Uterus (tissue), 4 donors: ENCODE measurements around the gene FASTK. TPM values are rescaled to one million over a fixed set of nuclear protein-coding genes. Genes with fewer than 3 reads are reported as not detected.
"Not testable (repeated sequence)": the region's sequence is repeated elsewhere in the genome, so short reads cannot be mapped to it uniquely, and the experiment has no call there.

Source experiments
- DNase-seq, 2 donors: peaks; one replicate each; pipeline ENCODE4 v3.0.0-alpha.2; 2019 to 2020
- H3K27ac ChIP-seq, 2 donors: fragments of 200-600 bp; sonication (generic); 1 replicate in 1 of 2; 2 replicates in 1 of 2; pipeline ENCODE4 v1.5.1; 2016 to 2018
- H3K27me3 ChIP-seq, 2 donors: fragments of 200-600 bp; sonication (generic); one replicate each; pipeline ENCODE4 v1.5.1; 2018 to 2019; ENCODE audit warnings: control low read depth in 1 of 2
- H3K36me3 ChIP-seq, 2 donors: fragments of 200-600 bp; sonication (generic); one replicate each; pipeline ENCODE4 v1.5.1; 2019; ENCODE audit warnings: control low read depth in 1 of 2
- H3K4me1 ChIP-seq, 2 donors: fragments of 200-600 bp; sonication (generic); one replicate each; pipeline ENCODE4 v1.5.1; 2018 to 2019; ENCODE audit warnings: control low read depth in 1 of 2
- H3K4me3 ChIP-seq, 2 donors: fragments of 200-600 bp; sonication (generic); 1 replicate in 1 of 2; 2 replicates in 1 of 2; pipeline ENCODE4 v1.5.1; 2018 to 2019; ENCODE audit warnings: mild to moderate bottlenecking in 1 of 2
- H3K9me3 ChIP-seq, 2 donors: fragments of 200-600 bp; sonication (generic); one replicate each; pipeline ENCODE4 v1.5.1; 2019; ENCODE audit warnings: control low read depth in 1 of 2
- POLR2A ChIP-seq, 2 donors: fragments of 450-650 bp; IDR thresholded peaks; one replicate each; pipeline ENCODE4 v1.6.1; 2016; ENCODE audit warnings: antibody characterized with exemption in 2 of 2, mild to moderate bottlenecking in 1 of 2, moderate library complexity in 1 of 2
- intact Hi-C: fragments of 100-400 bp; cut with DNase I; formaldehyde crosslinking; loops from one replicate; pipeline ENCODE4 v1.15.1; 2023; ENCODE audit warnings: low total_unique reads
- total RNA-seq, 4 donors: library from RNA; depleted of rRNA in 3 of 4; stranded (reverse); fragments of >200 nt in 3 of 4; gene quantifications; one replicate each; pipeline versions ENCODE4 v1.1.0 to v1.2.4, GENCODE V29; 2014 to 2023
- TF ChIP-seq, protein P1 (sequence below), 4 experiments: fragments of 200-600 bp in 2 of 4; fragments of 450-650 bp in 2 of 4; sonication (generic) in 2 of 4; IDR thresholded peaks; one replicate each; pipeline ENCODE4 v1.5.1; 2016 to 2019; ENCODE audit warnings: antibody characterized with exemption in 4 of 4, mild to moderate bottlenecking in 2 of 4, moderate library complexity in 1 of 4
- donor health status: DM: yes; HTN: yes; CAD: no.

FASTK gene
- total RNA-seq, 4 donors from 2014 or later: 37.1 to 84.9 (median 52.4) TPM

DNA sequence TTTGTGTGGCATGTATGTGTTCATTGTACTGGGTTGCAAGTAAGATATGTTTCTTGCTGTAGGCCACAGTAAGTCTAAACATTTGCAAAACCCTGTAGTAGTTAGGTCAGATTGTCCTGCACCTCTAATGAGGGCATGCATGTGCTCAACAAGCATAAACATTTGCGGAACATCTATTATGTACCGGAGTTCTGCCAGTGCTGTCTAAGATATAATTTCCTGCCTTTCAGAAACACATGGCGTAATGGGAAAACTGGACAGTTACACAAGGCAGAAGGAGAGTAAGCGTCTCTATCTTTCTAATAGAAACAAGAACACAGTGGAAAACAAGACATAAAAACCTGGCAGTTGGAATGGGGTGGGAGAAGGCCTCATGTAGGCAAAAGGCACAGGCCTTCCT lies 49.6 kb downstream of the FASTK start:
- intact Hi-C loops: no loop called here
- DNase-seq: no peak
- H3K27ac ChIP-seq: peak overlapping the region in 1 of 2 donors; percentile 76
- no peaks in the 10 kb centered on the region for H3K36me3 ChIP-seq
- H3K4me1 ChIP-seq: peaks cover 0 to 5% of the 10 kb centered on the region in 2 donors
- H3K27me3 ChIP-seq: no peaks in the 10 kb centered on the region
- no peaks in the 10 kb centered on the region for H3K9me3 ChIP-seq
- TF ChIP-seq POLR2A (IDR thresholded peaks at IDR 0.05): no peak
- TF ChIP-seq, protein P1, sequence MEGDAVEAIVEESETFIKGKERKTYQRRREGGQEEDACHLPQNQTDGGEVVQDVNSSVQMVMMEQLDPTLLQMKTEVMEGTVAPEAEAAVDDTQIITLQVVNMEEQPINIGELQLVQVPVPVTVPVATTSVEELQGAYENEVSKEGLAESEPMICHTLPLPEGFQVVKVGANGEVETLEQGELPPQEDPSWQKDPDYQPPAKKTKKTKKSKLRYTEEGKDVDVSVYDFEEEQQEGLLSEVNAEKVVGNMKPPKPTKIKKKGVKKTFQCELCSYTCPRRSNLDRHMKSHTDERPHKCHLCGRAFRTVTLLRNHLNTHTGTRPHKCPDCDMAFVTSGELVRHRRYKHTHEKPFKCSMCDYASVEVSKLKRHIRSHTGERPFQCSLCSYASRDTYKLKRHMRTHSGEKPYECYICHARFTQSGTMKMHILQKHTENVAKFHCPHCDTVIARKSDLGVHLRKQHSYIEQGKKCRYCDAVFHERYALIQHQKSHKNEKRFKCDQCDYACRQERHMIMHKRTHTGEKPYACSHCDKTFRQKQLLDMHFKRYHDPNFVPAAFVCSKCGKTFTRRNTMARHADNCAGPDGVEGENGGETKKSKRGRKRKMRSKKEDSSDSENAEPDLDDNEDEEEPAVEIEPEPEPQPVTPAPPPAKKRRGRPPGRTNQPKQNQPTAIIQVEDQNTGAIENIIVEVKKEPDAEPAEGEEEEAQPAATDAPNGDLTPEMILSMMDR (IDR thresholded peaks at IDR 0.05): no peak
- H3K4me3 ChIP-seq: no peak overlapping the region

DNA sequence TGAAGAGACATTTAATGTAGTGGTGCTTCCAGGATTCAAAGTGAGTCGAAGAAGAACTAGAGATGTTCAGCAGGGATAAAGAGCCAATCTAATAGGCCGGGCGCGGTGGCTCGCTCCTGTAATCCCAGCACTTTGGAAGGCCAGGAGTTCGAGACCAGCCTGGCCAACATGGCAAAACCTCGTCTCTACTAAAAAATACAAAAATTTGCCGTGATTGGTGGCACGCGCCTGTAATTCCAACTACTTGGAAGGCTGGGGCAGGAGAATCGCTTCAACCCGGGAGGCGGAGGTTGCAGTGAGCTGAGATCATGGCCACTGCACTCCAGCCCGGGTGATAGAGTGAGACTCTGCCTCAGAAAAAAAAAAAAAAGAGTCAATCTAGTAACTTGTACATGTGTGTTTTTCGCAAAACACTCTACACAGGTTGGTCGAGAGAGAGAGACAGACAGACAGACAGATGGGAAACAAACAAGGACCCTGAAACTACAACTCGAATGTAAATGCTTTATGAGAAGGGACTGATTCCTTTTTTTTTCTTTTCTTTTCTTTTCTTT lies 51.6 kb downstream of the FASTK start:
- intact Hi-C loops: loop anchor here (10.0 kb wide), 1 partner anchor 86 kb away; no protein-coding TSS in a partner anchor

DNA sequence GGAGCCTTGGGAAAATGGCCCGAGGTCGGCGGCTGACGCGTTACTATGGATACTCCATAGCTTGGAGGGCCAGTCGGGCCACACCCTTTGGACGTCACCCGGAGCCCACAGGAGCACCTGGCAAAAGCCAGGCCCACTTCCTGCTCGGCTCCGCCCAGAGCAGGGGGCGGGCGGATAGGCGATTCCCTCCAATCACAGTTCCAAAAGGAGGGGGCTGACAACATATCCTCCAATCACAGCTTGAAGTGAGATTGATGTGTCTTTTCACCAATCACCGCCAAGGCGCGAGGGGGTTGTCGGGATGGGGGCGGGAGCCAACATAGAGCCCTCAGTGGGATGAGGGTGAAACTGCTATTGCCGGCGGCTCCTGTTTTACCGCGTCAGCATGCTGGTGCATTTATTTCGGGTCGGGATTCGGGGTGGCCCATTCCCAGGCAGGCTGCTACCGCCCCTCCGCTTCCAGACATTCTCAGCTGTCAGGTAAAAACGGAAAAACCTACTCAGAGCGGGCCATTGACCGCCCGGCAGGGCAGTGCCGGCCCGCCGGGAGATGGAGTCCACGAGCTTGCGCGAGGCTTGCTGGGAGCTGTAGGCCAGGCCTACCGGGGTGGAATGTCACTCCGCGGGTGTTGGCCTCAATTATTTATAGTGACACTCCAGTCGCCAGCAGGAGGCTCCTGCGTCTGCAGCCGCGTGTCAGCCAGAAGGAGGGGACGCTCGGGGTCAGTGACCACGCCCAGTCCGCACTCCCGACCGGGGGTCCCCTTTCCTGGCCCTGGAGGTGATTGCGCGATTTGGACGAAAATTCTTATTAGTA lies 52.3 kb downstream of the FASTK start, which contains the start of gene ABCB8:
Gene ABCB8 (plus strand): TSS at position 320 of the 817 bp plus-strand sequence. CDS start 66 bp downstream, at position 386.
- H3K36me3 ChIP-seq: no peaks in the 10 kb centered on the region
- peak within 1 kb of the TSS; percentile 69 for H3K4me3 ChIP-seq
- H3K27ac ChIP-seq: peak within 1 kb of the TSS; percentile 78 to 82
- peaks cover 0 to 5% of the 10 kb centered on the region in 2 donors for H3K4me1 ChIP-seq
- peak; percentile 31 to 59 for TF ChIP-seq POLR2A (IDR thresholded peaks at IDR 0.05)
- TF ChIP-seq, protein P1 (IDR thresholded peaks at IDR 0.05): peak; percentile 45 to 53 (median 46)
- H3K9me3 ChIP-seq: no peaks in the 10 kb centered on the region
- peak; percentile 98 to 100 for DNase-seq
- intact Hi-C loops: loop anchor here (10.0 kb wide), 1 partner anchor 86 kb away; no protein-coding TSS in a partner anchor
- no peaks in the 10 kb centered on the region for H3K27me3 ChIP-seq

More for the DNA sequence above, 51.6 kb downstream of the FASTK start:
- no peak for DNase-seq
- TF ChIP-seq, protein P1 (IDR thresholded peaks at IDR 0.05): no peak
- no peak for TF ChIP-seq POLR2A (IDR thresholded peaks at IDR 0.05)
- no peaks in the 10 kb centered on the region for H3K27me3 ChIP-seq
- peaks cover 0 to 5% of the 10 kb centered on the region in 2 donors for H3K4me1 ChIP-seq
- peak overlapping the region; percentile 78 to 82 for H3K27ac ChIP-seq
- peak overlapping the region; percentile 69 for H3K4me3 ChIP-seq
- H3K36me3 ChIP-seq: no peaks in the 10 kb centered on the region
- H3K9me3 ChIP-seq: no peaks in the 10 kb centered on the region

DNA sequence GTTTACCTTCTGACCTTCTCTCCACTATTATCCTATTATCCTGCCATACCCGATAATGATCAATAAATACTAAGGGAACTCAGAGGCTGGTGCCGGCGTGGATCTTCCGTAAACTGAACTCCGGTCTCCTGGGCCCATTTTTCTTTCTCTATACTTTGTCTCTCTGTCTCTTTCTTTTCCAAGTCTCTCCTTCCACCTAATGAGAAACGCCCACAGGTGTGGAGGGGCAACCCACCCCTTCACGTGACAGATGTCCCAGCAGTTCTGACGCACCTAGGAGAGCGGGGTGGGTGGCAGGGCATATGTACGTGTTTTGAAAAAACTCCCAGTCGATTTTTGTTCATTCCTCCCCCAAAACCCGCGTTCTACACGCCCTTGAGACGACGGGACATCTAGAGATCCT lies 52.9 kb downstream of the FASTK start:
- H3K36me3 ChIP-seq, H3K27me3 ChIP-seq, DNase-seq, H3K4me1 ChIP-seq, H3K9me3 ChIP-seq: not testable (repeated sequence)
- Histone ChIP-seq H3K27ac (peak overlapping the region; percentile 70 to 82), H3K4me3 (peak overlapping the region; percentile 69)
- intact Hi-C loops: loop anchor here (10.0 kb wide), 1 partner anchor 87 kb away; no protein-coding TSS in a partner anchor

DNA sequence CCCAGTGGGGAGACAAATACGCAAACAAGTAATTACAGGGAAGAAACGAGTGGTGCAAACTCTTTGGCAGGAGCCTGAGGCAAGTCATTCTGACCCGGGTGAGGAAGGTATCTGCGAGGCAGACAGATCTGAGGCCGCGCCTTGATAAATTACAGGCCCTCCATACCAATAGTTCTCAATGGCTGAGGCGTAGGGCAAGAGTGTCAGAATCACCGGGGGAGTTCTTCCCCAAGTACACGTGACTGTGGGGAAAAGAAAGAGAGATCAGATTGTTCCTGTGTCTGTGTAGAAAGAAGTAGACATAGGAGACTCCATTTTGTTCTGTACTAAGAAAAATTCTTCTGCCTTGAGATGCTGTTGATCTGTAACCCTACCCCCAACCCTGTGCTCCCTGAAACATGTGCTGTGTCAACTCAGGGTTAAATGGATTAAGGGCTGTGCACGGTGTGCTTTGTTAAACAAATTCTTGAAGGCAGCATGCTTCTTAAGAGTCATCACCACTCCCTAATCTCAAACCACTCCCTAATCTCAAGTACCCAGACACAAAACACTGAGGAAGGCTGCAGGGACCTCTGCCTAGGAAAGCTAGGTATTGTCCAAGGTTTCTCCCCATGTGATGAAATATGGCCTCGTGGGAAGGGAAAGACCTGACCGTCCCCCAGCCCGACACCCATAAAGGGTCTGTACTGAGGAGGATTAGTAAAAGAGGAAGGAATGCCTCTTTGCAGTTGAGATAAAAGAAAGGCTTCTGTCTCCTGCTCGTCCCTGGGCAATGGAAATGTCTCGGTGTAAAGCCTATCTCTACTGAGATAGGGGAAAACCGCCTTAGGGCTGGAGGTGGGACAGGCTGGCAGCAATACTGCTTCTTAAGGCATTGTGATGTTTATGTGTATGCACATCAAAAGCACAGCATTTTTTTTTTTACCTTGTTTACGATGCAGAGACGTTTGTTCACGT lies 53.6 kb downstream of the FASTK start:
- H3K27me3 ChIP-seq, DNase-seq, H3K4me1 ChIP-seq, H3K36me3 ChIP-seq, H3K9me3 ChIP-seq, H3K4me3 ChIP-seq: not testable (repeated sequence)
- intact Hi-C loops: loop anchor here (10.0 kb wide), 1 partner anchor 88 kb away; no protein-coding TSS in a partner anchor
- H3K27ac ChIP-seq: peak overlapping the region; percentile 70 to 82

Other genes with a start within 250 kb of the FASTK start
- under 1 TPM in 3 of 4 donors, not detected in 1; 0.26 to 0.55 (median 0.29) TPM for gene AOC1, start 228.3 kb downstream of the FASTK start, total RNA-seq
- gene KCNH2, start 102.5 kb downstream of the FASTK start, total RNA-seq: 10 to 100 TPM in 3 of 4 donors, 1 to 10 TPM in 1; 9.1 to 51.0 (median 22.8) TPM
- gene NOS3, start 89.8 kb downstream of the FASTK start, total RNA-seq: 10 to 100 TPM in 2 of 4 donors, 1 to 10 TPM in 2; 6.6 to 50.1 (median 15.8) TPM
- gene ATG9B, start 56.3 kb downstream of the FASTK start, total RNA-seq: 1 to 10 TPM in 1 of 4 donors, under 1 TPM in 2, not detected in 1; 0.55 to 1.5 (median 0.76) TPM
- 10 to 100 TPM; 18.7 to 54.3 (median 26.0) TPM for gene ABCB8, start 52.4 kb downstream of the FASTK start, total RNA-seq
- 10 to 100 TPM in 1 of 4 donors, 1 to 10 TPM in 2, not detected in 1; 1.0 to 16.8 (median 1.3) TPM for gene ASIC3, start 32.3 kb downstream of the FASTK start, total RNA-seq
- 1 to 10 TPM in 3 of 4 donors, under 1 TPM in 1; 0.51 to 9.3 (median 2.7) TPM for gene CDK5, start 22.9 kb downstream of the FASTK start, total RNA-seq
- gene SLC4A2, start 21.2 kb downstream of the FASTK start, total RNA-seq: 100 to 1,000 TPM in 2 of 4 donors, 10 to 100 TPM in 2; 37.4 to 177 (median 88.6) TPM
- 10 to 100 TPM in 2 of 4 donors, 1 to 10 TPM in 2; 2.9 to 32.8 (median 8.6) TPM for gene TMUB1, start 2.7 kb upstream of the FASTK start, total RNA-seq
- gene AGAP3, start 5.7 kb upstream of the FASTK start, total RNA-seq: 100 to 1,000 TPM in 1 of 4 donors, 10 to 100 TPM in 3; 28.2 to 174 (median 53.2) TPM
- under 1 TPM in 1 of 4 donors, not detected in 3; 0.41 TPM for gene GBX1, start 86.9 kb upstream of the FASTK start, total RNA-seq
- gene ASB10, start 106.4 kb upstream of the FASTK start, total RNA-seq: not detected
- 1 to 10 TPM in 1 of 4 donors, not detected in 3; 4.4 TPM for gene H2BK1, start 129.7 kb upstream of the FASTK start, total RNA-seq
- gene ABCF2, start 146.4 kb upstream of the FASTK start, total RNA-seq: 10 to 100 TPM in 3 of 4 donors, 1 to 10 TPM in 1; 6.8 to 39.2 (median 37.7) TPM
- gene CHPF2, start 151.7 kb upstream of the FASTK start, total RNA-seq: 10 to 100 TPM; 18.5 to 32.6 (median 31.2) TPM
- gene SMARCD3, start 167.9 kb upstream of the FASTK start, total RNA-seq: 10 to 100 TPM; 21.3 to 80.7 (median 43.3) TPM